IMR-90 (cell line): Measurements from ENCODE around the gene CRYBG2.
"Not testable (repeated sequence)": the region's sequence is repeated elsewhere in the genome, so short reads cannot be mapped to it uniquely, and the experiment has no call there.

Experiments
- BHLHE40 ChIP-seq: fragments of 150-350 bp; IDR thresholded peaks from 2 replicates; pipeline ENCODE4 v1.6.1; 2016; ENCODE audit warnings: mild to moderate bottlenecking, low read depth, low read length
- CEBPB ChIP-seq: IDR thresholded peaks from 2 replicates; pipeline ENCODE4 v1.6.1; 2012; ENCODE audit warnings: low read depth, low read length, improper control_type of control experiment
- CTCF ChIP-seq: conservative IDR thresholded peaks from 2 replicates; pipeline ENCODE4 v1.5.1; 2012; ENCODE audit warnings: mild to moderate bottlenecking, low read depth, low read length, improper control_type of control experiment
- ELK1 ChIP-seq: fragments of 150-350 bp; IDR thresholded peaks from 2 replicates; pipeline ENCODE4 v1.6.1; 2016; ENCODE audit warnings: low read depth, mild to moderate bottlenecking, low read length, moderate library complexity, borderline replicate concordance
- FOS ChIP-seq: fragments of 150-350 bp; IDR thresholded peaks from 2 replicates; pipeline ENCODE4 v1.6.1; 2016; ENCODE audit warnings: low read depth, low read length
- MAFK ChIP-seq: IDR thresholded peaks from 2 replicates; pipeline ENCODE4 v1.6.1; 2012; ENCODE audit warnings: low read depth, low read length, improper control_type of control experiment
- MXI1 ChIP-seq: IDR thresholded peaks from 2 replicates; pipeline ENCODE4 v1.6.1; 2012; ENCODE audit warnings: low read depth, mild to moderate bottlenecking, low read length, moderate library complexity, borderline replicate concordance
- POLR2A ChIP-seq: IDR thresholded peaks from 2 replicates; pipeline ENCODE4 v1.6.1; 2012; ENCODE audit warnings: mild to moderate bottlenecking, low read depth, low read length
- RAD21 ChIP-seq: IDR thresholded peaks from 2 replicates; pipeline ENCODE4 v1.6.1; 2012; ENCODE audit warnings: low read length, improper control_type of control experiment
- RCOR1 ChIP-seq: IDR thresholded peaks from 2 replicates; pipeline ENCODE4 v1.6.1; 2012; ENCODE audit warnings: mild to moderate bottlenecking, low read length, improper control_type of control experiment; ENCODE audit not compliant: insufficient replicate concordance
- RFX5 ChIP-seq: IDR thresholded peaks from 2 replicates; pipeline ENCODE4 v1.8.0; 2012; ENCODE audit warnings: low read depth, mild to moderate bottlenecking, low read length, moderate library complexity
- SMC3 ChIP-seq: fragments of 150-350 bp; IDR thresholded peaks from 2 replicates; pipeline ENCODE4 v1.6.1; 2016; ENCODE audit warnings: low read depth, mild to moderate bottlenecking, antibody characterized with exemption, low read length, moderate library complexity
- USF2 ChIP-seq: fragments of 150-350 bp; IDR thresholded peaks from 2 replicates; pipeline ENCODE4 v1.6.1; 2017; ENCODE audit warnings: mild to moderate bottlenecking, antibody characterized with exemption, low read length, low read depth

GRCh38 chr1:26307966-26308899, 45.7 kb downstream of the CRYBG2 start:
- TF ChIP-seq CTCF, SMC3, RFX5, BHLHE40, RAD21, POLR2A, RCOR1, MXI1, CEBPB, FOS, ELK1, MAFK, USF2: not testable (repeated sequence)
